ENCODE data around the gene LDLRAD4. TPM values are rescaled to one million over a fixed set of nuclear protein-coding genes. Genes with fewer than 3 reads are reported as not detected.

The LDLRAD4 gene
- total RNA-seq, 4 donors from 2014 or later, result 23.9 to 38.3 (median 27.0) TPM

GRCh38 chr18:13179566-13180113, 38.9 kb upstream of the LDLRAD4 start:
- no peak for TF ChIP-seq CTCF (IDR thresholded peaks at IDR 0.05)
- DNase-seq (ENCODE audit: low spot score) (no peak), ATAC-seq (ENCODE audit: low FRiP score) (no peak)

DNA sequence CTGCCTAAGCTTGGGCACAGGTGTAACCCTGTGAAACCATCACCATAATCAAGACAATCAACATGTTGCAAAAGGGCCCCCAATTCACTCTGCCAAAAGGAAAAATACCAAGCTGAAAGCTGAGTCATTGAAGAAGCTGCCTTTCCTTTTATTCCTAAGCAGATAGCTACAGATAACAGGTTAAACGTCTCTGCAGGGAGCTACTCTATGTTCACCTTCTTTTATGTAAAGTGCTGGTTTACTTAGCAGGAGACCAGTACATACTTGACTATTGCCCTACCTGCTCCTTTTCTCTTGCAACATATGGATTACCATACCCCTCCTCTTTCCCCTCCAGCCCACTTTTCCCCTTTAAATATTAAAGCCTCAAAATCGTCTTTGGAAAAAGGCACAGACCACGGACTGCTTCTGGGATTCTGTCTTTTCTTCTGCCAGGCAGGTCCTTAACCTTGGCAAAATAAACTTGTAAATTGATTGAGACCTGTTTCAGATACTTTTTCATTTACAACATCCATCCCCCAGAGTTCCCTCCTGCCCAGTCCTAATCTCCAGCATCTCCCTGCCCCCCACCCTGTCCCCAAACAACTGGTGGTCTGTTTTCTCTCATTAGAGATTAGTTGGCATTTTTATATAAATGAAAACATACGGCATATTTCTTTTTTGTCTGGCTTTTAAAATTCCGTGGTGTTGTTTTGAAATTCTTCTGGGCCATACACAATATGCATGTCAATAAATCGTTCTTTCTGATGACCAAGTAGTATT, 37.8 kb upstream of the LDLRAD4 start:
- ATAC-seq (ENCODE audit: low FRiP score) (no peak), DNase-seq (ENCODE audit: low spot score) (no peak)
- no peak for TF ChIP-seq CTCF (IDR thresholded peaks at IDR 0.05)

- ATAC-seq (ENCODE audit: low FRiP score), result no peak
- no peak for TF ChIP-seq CTCF (IDR thresholded peaks at IDR 0.05)
- DNase-seq (ENCODE audit: low spot score), result no peak
Measured at GRCh38 chr18:13181765-13182164, 36.8 kb upstream of the LDLRAD4 start.

DNA sequence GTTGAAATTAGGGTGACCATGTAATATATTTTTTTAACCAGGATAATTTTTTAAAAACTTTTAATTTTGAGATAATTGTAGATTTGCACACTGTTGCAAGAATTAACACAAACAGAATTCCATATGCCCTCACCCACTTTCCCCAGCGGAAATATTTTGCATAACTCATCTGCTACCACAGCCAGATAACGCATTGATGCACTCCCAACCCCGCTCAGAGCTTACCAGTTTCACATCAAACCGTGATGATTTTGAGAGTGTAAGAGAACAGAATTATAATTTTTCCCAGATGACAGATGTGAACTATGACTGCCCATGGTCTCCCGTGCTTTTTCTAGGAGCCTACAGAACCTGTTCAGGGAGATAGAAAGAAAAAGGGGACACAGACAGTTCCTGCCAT, 35.2 kb upstream of the LDLRAD4 start:
- DNase-seq (ENCODE audit: low spot score), result no peak
- no peak for ATAC-seq (ENCODE audit: low FRiP score)
- TF ChIP-seq CTCF (IDR thresholded peaks at IDR 0.05), result no peak

- DNase-seq (ENCODE audit: low spot score), result no peak
- TF ChIP-seq CTCF (IDR thresholded peaks at IDR 0.05), result no peak
- ATAC-seq (ENCODE audit: low FRiP score), result no peak
Measured at GRCh38 chr18:13183790-13184189, 34.8 kb upstream of the LDLRAD4 start.

DNA sequence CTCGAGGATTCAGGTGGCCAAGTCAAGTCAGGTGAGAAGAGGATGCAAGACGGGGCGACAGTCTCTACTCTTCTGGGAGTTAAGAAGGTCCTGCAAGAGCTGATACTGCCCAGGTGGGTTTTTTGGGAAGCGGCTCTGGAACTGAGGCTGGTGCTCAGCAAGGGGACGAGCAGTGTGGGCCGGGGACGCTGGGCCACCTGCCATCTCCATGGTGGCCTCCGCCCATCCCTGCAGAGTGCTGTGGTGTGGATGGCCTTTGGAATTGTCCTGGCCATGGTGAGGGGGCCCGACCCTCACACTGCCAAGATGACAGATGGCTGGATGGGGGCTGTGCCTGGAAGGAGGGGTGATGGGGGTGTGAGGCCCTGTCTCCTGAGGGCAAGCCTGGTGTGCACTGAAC, 34.2 kb upstream of the LDLRAD4 start:
- TF ChIP-seq CTCF (IDR thresholded peaks at IDR 0.05), result no peak
- DNase-seq (ENCODE audit: low spot score) (no peak), ATAC-seq (ENCODE audit: low FRiP score) (no peak)

- TF ChIP-seq CTCF (IDR thresholded peaks at IDR 0.05), result no peak
- no peak for ATAC-seq (ENCODE audit: low FRiP score)
- DNase-seq (ENCODE audit: low spot score), result no peak
Measured at GRCh38 chr18:13185675-13186198, 32.8 kb upstream of the LDLRAD4 start.
